Measurements from ENCODE around the gene HMBS.
A peak's percentile ranks its signal among the peaks of the same experiment; 100 is the strongest.
"Not testable (repeated sequence)": the region's sequence is repeated elsewhere in the genome, so short reads cannot be mapped to it uniquely, and the experiment has no call there.

The HMBS gene

DNA sequence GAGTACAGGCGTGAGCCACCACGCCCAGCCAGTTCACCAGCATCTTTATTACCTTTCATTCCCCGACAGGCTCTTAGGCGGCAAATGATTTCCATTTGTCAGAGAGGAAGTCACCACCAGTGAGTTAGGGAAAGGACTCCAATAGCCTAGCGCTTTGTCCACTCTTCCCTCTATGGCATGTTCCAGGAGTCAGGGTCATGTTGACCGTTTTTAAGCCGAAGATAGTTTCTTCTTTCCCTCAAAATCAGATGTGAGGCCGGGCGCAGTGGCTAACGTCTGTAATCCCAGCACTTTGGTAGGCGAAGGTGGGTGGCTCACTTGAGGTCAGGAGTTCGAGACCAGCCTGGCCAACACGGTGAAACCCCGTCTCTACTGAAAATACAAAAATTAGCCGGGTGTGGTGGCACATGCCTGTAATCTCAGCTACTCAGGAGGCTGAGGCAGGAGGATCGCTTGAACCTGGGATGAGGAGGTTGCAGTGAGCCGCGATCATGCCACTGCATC lies 18.5 kb downstream of the HMBS start:
- DNase-seq = not testable (repeated sequence)

DNA sequence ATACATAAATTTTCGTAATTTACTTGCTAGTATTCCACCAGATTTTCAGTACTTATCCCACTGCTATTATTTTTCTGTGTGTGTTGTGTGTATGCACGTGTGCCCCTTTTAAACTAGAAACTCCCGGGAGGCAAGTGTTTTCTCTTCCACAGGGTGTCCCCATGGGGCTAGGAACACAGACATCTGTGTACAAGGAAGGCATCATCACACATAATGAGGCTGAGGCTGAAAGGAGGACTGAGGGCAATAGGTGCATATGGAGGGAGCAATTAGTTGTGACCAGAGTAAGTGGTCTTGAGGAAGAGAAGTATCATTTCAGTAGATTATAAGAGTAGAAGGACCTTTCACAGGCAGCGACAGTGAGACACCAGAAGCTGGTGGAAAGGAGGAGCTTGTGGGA lies 19.1 kb downstream of the HMBS start:
- DNase-seq = no peak

DNA sequence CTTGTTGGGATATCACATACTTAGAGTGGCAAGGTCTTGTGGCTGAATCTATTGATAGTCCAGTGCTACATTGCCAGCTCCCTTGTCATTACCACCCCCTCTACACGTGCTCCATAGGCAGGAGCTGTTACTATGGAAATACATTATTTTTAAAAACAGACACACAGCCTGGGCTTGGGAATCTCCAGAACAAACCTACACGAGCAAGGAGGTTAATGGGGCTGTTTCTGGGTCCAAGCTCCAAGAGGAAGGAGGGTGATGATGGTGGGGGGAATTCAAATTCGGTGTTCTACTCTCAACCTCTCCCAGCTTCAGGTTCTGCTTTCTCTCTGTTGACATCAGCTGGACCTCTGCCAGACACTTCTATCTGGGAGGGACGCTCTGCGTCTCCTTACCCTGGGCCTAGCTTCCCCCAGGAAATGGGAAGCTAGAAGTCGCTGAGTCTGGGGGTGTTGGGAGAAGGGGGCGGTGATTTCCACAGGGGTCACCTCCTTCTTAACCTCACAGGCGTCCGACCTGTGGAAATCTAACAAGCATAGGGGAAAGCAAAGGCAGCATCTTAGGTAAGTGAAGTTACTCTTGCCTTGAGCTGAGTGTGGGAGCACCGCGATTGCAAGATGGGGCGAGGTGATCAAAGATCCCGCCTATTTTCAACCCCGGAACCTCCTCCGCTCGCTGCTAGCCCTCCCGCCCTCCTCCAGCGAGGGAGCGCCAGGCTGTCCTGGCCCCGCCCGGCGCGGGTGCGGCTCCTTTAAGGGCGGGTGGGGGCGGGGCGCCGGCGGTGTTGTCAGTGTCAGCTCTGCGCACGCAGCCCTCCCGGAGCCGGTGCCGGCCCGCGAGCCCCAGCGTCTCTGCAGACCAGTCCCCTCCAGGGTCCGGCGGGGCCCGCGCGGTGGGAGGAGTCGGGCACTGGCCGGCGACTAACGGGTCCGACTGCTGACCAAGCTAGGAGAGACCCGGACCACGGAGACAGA lies 22.2 kb downstream of the HMBS start, which contains the start of gene C2CD2L:
C2CD2L (plus strand) TSS at position 781 of the 974 bp plus-strand sequence. CDS start 398 bp downstream, outside the sequence.
- DNase-seq = peak; percentile 80

DNA sequence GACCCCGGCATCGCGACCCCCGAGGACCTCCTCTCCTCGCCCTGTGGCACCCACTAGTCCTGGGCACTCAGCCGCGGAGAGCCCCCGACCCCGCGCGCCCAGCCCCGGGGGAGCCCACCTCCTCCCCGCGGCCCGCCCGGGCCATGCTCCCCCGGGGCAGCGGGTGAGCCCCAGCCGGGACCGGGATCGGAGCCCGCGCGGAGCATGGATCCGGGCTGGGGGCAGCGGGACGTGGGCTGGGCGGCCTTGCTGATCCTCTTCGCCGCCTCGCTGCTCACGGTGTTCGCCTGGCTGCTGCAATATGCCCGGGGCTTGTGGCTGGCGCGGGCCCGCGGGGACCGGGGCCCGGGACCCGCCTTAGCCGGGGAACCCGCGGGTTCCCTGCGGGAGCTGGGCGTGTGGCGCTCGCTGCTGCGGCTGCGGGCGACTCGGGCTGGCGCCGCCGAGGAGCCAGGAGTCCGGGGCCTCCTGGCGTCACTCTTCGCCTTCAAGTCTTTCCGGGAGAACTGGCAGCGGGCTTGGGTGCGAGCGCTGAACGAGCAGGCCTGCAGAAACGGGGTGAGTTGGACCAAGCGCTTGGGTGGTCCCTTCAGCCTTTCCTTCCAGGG lies 23.0 kb downstream of the HMBS start:
- DNase-seq = no peak

DNA sequence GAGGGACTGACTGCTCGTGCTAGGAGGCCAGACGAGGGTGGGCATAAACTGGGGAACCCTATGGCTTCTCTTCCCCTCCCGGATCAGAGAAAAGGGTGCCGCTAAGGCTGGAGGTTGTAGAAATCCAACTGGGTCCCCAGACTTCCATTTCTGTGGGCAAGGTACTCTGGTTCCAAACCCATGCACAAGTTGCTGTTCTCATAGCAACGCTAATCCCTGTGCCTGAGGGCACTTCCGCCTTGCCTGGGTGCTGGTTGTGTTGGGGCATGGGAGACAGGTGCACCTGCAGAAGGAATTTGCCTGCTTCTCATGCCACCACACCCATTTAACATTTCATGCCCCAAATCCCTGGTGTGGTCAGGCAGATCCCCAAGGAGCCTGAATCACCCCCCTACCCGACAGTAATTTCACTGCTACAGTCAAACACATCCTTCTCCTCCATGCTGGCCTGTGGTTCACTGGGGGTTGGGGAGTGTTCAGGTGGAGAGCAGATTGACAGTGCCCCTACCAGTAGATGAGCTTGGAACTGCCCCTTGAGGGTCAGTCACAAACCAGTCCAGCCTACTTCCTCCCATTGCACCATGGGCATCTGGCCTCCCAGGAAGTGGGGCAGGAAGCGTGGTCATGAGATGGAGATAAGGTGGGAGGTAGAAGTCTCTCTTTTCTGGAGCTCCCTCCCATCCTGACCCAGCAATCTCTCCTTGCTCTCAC lies 23.6 kb downstream of the HMBS start:
- no peak for DNase-seq

DNA sequence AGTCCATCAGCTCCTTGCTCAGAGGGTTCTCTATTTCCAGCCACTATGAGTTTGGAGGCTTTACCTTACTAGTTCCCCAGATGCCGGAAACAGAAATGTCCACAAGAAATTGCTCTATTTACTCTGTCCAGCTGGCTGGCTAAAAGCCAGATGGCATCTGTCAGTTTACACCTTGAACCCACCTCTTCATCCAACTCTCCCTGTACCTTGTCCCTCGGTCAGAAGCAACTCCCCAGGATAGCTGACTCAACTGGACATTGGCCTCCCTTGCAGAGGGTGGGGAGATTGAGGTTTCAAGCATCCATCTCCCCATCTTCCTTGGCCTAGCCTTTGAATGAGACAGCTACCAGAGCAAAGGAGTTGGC lies 24.2 kb downstream of the HMBS start:
- no peak for DNase-seq

DNA sequence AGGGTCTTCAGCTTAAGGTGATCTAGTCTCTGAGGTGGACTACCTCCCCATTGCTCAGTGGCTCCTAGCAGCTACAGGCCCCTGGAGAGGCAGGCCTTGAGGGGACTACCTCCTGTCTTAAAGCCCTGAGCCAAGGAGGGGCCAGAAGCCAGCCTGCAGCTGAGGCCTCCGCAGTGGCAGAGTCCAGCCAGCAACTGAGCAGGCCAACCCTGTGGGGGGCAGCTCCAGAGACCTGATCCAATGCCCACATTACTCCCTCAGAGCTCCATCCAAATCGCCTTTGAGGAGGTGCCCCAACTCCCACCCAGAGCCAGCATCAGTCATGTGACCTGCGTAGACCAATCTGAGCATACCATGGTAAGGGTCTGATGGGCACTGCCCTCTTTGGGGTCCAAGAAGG lies 25.2 kb downstream of the HMBS start:
- DNase-seq = no peak

DNA sequence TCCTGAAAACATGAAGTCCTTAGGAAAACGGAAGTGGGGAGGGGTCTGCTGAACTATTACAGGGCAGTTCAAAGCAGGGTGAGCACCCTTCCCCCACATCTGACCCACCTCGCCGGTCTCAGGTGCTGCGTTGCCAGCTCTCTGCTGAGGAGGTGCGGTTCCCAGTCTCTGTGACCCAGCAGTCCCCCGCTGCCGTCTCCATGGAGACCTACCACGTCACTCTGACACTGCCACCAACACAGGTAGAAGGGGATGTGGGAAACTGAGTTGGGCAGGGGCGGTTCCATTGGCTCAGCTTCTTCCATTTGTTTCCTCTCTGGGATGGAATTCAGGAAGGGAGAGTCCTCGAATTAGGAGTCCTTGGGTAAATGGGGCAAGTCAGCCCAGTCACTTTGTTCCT lies 25.8 kb downstream of the HMBS start:
- DNase-seq = no peak

DNA sequence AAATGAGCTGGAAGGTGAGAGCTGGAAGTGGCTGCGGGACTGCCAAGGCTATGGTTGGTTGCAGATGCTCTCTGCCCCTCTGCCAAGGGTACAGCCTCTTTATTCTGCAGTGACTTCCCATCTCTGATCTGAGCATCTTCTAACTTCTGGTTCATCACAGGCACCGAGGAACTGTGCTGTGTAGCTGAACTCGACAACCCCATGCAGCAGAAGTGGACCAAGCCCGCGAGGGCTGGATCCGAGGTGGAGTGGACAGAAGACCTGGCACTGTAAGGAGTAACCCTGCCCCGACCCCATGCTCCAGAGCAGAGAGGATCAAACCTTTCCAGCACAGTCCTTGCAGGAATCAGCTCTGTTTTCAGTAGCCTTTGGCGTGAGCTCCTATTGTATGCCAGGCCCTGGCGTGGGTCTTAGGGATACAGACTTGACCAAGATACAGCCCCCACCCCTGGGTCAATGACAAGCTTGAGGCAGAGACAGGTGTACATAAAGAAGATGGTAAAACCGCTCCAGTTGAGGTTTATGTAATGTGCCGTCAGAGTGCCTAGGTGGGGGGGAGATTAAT lies 26.8 kb downstream of the HMBS start:
- no peak for DNase-seq

DNA sequence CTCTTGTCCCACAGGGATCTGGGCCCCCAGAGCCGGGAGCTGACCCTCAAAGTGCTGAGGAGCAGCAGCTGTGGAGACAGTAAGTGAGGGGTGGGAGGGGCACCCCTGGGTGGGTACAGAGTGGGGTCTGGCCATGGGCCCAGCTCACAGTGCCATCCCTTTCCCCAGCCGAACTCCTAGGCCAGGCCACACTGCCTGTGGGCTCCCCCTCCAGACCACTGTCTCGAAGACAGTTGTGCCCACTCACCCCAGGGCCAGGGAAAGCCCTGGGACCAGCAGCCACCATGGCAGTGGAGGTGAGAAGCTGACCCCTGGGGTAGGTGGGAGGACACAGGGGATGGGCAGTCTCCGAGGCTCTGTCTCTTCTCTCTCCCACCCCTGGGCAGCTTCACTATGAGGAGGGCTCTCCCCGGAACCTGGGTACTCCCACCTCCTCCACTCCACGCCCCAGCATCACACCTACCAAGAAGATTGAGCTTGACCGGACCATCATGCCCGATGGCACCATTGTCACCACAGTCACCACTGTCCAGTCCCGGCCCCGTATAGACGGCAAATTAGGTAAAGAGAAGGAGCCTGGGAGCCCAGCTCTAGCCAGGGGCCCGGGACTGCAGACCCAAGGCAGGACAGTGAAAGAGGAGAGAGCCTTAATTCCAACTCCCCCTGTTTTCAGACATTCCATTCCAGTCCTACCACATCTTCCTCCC lies 27.8 kb downstream of the HMBS start:
- DNase-seq = no peak

DNA sequence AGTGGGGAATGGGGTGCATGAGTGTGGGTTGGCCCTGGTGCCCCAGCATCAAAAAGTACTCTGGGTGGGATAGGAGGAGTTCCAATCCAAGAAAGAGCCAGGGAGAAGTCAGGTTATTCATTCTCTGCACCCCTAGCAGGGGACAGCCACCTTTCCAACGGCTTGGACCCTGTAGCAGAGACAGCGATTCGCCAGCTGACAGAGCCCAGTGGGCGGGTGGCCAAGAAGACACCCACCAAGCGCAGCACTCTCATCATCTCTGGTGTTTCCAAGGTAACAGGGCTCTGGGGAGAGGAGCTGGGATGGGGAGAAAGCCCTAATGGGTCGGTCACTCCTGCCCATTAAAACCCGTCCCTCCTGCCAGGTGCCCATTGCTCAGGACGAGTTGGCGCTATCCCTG lies 29.0 kb downstream of the HMBS start:
- DNase-seq = no peak

DNA sequence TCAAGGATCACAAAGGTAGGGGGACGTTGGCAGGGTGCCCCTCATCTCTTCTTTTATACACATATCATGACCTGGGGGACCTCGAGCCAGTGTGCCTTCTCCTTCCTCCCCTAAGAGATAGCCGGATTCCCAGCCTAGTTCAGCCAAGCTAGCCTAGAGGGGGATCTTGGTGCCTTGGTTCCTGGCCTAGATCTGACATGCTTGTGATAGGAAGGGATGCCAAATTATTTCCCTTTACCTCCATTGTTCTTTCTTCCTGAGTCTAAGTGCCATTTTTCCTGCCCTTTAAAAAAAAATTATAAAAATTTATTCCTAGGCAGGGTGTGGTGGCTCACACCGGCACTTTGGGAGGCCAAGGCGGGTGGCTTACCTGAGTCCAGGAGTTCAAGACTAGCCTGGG lies 29.7 kb downstream of the HMBS start:
- no peak for DNase-seq

DNA sequence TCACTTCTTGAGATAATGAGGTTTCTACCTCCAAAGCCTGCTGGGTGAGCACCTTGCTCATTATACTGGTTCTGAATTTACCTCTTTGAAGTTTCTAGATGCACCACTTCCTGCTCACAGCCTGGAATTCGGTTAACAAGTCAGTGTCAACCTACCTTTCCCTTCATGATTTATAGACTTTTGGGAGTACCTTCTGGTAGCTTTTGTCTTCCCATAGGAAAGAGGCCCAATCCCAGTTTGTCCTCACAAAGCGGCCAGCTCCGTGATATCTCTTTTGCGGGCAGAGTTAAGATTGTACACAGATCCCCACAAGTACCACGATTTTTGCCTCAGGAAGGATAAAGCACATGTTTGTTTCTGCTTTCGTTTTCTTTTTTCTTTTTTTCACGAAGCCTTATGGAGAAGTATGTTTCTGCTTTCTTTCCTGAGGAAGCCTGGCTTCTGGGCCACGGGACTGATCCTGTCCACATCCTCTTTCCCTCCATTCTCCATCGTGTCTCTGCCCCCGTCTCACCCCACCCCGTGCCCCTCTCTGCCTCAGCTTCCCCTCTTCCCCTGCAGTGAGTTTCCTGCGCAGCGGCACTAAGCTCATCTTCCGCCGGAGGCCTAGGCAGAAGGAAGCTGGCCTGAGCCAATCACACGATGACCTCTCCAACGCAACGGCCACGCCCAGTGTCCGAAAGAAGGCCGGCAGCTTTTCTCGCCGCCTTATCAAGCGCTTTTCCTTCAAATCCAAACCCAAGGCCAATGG lies 31.0 kb downstream of the HMBS start:
- DNase-seq = no peak

DNA sequence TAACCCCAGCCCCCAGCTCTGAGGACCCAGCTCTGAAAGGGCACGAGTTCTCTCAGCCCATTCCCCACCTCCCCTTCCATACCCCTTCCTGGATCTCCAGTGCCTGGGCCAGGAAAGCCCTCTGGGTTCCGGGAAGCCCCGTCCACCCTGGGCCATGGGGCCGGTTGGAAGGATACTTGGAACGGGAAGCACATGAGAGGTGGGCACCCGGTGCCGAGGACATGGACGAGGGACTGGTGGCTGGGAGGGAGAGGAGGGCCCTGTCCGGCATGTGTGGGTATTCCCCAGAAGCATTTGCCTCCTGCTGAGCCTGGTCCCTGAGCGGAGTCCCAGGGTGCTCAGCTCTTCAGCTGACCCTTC lies 31.5 kb downstream of the HMBS start:
- no peak for DNase-seq

DNA sequence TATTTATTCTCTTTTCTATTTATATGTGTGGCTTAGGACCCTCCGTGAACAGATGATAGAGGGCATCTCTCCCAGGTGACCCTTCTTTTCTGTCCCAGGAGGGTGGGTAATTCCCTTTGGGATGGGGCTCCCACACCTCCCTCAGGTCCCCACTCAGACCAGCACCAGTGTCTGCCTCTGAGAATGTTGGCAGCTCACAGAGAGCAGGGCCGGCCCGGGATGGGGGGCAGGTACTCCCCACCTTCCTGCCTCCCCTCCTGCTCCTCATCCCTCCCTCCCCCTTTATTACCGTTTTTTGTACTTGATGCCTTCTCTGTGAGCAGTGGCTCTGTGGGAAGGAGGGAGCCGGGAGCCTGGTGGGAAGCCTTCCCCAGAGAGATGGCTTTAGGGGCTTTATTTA lies 31.9 kb downstream of the HMBS start:
- no peak for DNase-seq

DNA sequence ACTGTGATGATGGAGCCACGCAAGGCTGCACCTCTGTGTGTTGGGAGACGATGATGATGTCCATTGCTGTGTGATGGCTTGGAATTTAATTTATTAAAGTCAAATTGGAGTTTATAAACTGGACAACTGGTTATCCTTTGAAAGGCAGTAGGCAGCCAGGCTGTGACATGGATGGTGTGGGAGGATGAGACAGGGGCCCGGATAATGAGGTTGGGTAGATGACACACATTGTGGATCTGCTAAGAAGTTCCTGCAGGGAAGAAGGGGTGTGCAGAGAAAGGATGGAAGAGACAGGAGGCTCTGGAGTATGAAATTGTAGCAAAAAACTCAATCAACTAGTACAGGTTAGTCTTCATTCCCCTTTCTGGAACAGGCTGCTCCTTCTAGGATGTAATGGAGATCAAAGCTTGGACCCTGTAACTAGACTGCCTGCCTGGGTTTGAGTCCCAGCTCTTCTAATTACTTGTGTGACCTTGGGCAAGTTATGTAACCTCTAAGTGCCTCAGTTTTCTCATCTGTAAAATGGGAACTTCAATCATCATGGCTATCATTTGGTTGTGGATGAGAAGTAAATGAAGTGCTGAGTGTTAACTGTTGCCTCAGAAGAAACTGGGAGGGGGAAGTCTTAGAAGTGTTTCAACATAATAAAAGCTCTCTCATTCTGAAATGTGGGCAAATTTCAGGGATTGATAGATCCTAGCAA lies 32.5 kb downstream of the HMBS start:
- DNase-seq = no peak

DNA sequence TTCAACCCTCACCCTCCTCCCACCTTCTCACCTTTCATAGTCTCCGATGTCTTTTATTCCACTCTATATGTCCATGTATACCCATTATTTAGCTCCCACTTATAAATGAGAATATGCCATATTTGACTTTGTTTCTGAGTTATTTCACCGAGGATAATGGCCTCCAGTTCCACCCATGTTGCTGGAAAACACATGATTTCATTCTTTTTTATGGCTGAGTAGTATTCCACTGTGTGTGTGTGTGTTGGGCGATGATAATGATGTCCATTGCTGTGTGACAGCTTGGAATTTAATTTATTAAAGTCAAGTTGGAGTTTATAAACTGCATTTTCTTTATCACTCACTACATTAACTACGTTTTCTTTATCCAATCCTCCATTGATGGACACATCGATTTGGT lies 33.5 kb downstream of the HMBS start:
- DNase-seq = no peak

DNA sequence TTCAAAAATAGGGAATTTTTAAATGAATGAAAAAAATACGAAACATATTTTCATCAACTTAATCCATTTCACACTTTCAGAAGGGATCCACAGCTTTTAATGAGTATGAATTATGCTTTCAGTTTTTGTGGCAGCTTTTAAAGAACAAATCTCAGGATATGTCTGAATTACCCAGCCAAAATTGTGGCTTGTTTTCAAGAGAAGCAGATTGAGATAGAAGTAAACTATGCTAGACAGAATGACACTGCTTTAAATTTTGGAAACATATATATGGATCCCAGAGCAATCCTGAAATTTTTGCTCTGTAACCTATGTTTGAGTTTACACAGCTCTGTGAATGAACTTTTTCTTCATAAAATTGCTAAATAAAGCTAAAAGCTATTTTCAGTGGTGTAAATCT lies 34.3 kb downstream of the HMBS start:
- DNase-seq = no peak

DNA sequence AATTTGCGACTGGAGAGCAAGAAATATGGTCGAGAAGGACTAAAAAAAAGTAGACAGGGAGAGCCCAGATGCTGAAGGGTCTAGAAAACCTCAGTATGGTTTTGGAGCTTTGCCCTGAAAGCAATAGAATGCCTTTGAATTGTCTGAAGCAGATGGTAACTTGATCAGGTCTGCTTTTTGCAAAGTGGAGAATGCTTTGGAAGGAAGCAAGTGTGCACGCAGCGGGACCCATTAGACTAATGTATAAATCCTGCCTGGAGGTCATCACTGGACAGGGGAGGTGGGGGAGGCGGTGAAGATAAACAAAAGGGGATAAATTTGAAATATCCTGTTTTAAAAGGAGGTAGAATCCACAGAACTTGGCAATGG lies 35.9 kb downstream of the HMBS start:
- no peak for DNase-seq

DNA sequence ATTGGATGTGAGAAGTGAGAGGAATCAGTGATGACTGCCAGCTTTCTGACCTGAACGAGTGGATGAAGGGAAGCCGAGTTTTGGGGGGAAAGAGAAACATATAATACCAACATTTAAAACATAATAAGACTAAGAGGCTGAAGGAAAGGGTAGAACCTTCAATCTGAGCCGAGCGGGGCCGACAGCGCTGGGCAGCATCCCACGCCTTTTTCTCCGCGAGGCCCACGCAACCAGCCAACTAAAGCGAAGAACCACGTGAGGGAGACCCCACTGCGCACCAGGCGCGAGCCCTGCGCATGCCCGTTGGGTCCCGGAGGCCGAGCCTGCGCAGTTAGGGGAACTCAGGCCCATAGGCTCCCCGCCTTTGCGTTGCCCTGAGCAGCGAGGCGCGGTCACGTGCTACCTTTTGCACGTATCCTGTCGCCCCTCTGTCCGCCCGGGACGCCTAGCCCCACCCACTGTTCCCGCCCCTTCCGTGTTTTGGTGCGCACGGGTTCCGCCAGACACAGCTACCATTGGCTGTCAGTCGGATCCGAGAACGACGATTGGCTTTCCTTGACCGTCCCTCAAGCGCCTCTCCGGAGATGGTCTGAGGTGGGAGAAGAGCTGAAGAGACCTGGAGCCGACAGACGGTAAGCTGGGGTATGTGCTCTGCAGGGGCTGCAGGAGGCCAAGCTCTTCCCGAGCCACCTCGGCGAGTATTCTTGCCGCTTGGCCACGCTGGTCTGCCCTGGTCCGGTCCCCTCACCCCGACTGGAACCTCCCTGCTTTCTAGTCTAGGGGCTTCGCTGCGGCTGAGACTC lies 36.5 kb downstream of the HMBS start, which contains the start of gene HINFP:
HINFP (plus strand) TSS at position 573 of the 803 bp plus-strand sequence. CDS start 5,365 bp downstream, outside the sequence.
- DNase-seq = peak; percentile 94
